ENCODE data around the gene DGKD. TPM values are rescaled to one million over a fixed set of nuclear protein-coding genes. Genes with fewer than 3 reads are reported as not detected.
A peak's percentile ranks its signal among the peaks of the same experiment; 100 is the strongest.

Gene DGKD
- total RNA-seq, 1 donor from 2014 or later: 72.5 TPM

GRCh38 chr2:233380995-233381637 lies 26.8 kb downstream of the DGKD start:
- H3K36me3 Mint-ChIP-seq: peaks cover 5% of the 10 kb centered on the region
- H3K4me3 Mint-ChIP-seq: no peak overlapping the region
- no peak for TF ChIP-seq CTCF (conservative IDR thresholded peaks at IDR 0.05)
- peaks cover 40% of the 10 kb centered on the region for H3K4me1 Mint-ChIP-seq (ENCODE audit: unreplicated experiment)
- H3K27ac Mint-ChIP-seq: no peak overlapping the region
- H3K27me3 Mint-ChIP-seq: no peaks in the 10 kb centered on the region
- H3K9me3 Mint-ChIP-seq: no peaks in the 10 kb centered on the region
- DNase-seq (ENCODE audit: extremely low spot score, unreplicated experiment): no peak

GRCh38 chr2:233381638-233381995 lies 27.3 kb downstream of the DGKD start:
- peaks cover 5% of the 10 kb centered on the region for H3K36me3 Mint-ChIP-seq
- H3K27me3 Mint-ChIP-seq: no peaks in the 10 kb centered on the region
- H3K27ac Mint-ChIP-seq: no peak overlapping the region
- peaks cover 40% of the 10 kb centered on the region for H3K4me1 Mint-ChIP-seq (ENCODE audit: unreplicated experiment)
- H3K9me3 Mint-ChIP-seq: no peaks in the 10 kb centered on the region
- DNase-seq (ENCODE audit: extremely low spot score, unreplicated experiment): no peak
- TF ChIP-seq CTCF (conservative IDR thresholded peaks at IDR 0.05): no peak
- no peak overlapping the region for H3K4me3 Mint-ChIP-seq

GRCh38 chr2:233384015-233384414 lies 29.7 kb downstream of the DGKD start:
- Mint-ChIP-seq H3K4me3 (no peak overlapping the region), H3K9me3 (no peaks in the 10 kb centered on the region), H3K27me3 (no peaks in the 10 kb centered on the region), H3K4me1 (ENCODE audit: unreplicated experiment) (peaks cover 42% of the 10 kb centered on the region), H3K36me3 (no peaks in the 10 kb centered on the region), H3K27ac (no peak overlapping the region)
- no peak for DNase-seq (ENCODE audit: extremely low spot score, unreplicated experiment)
- peak; percentile 45 for TF ChIP-seq CTCF (conservative IDR thresholded peaks at IDR 0.05)

GRCh38 chr2:233384811-233385488 lies 30.7 kb downstream of the DGKD start:
- TF ChIP-seq CTCF (conservative IDR thresholded peaks at IDR 0.05): no peak
- H3K9me3 Mint-ChIP-seq: no peaks in the 10 kb centered on the region
- no peak for DNase-seq (ENCODE audit: extremely low spot score, unreplicated experiment)
- H3K4me3 Mint-ChIP-seq: no peak overlapping the region
- peaks cover 1% of the 10 kb centered on the region for H3K36me3 Mint-ChIP-seq
- H3K27ac Mint-ChIP-seq: no peak overlapping the region
- no peaks in the 10 kb centered on the region for H3K27me3 Mint-ChIP-seq
- peaks cover 34% of the 10 kb centered on the region for H3K4me1 Mint-ChIP-seq (ENCODE audit: unreplicated experiment)

- no peak overlapping the region for H3K4me3 Mint-ChIP-seq
- peaks cover 6% of the 10 kb centered on the region for H3K36me3 Mint-ChIP-seq
- H3K27me3 Mint-ChIP-seq: no peaks in the 10 kb centered on the region
- H3K4me1 Mint-ChIP-seq (ENCODE audit: unreplicated experiment): peaks cover 31% of the 10 kb centered on the region
- DNase-seq (ENCODE audit: extremely low spot score, unreplicated experiment): no peak
- no peak for TF ChIP-seq CTCF (conservative IDR thresholded peaks at IDR 0.05)
- H3K9me3 Mint-ChIP-seq: no peaks in the 10 kb centered on the region
- peak overlapping the region; percentile 24 for H3K27ac Mint-ChIP-seq
Measured at GRCh38 chr2:233385489-233386044, 31.3 kb downstream of the DGKD start.
